Measurements from ENCODE around the gene ESF1.

DNA sequence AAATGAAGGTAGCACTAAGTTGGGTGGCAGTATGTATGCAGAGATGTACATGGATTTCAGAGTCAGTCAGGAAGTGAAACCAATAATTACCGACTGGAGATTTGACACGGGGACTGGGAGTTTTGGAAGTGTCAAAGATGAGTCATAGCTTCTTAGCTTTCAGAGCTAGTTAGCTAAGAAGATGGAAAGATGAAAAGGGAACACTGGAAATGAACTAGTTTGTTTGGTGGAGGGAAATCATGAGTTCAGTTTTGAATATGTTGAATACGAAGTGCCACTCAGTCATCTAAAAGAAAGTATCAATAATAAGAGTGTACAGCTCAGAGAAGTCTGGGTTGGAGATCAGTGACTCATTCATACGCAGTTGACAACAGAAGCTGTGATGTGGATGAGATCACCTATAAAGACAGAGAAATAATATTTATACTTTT is 7.5 kb downstream of the ESF1 start:
- TF ChIP-seq, protein P1, sequence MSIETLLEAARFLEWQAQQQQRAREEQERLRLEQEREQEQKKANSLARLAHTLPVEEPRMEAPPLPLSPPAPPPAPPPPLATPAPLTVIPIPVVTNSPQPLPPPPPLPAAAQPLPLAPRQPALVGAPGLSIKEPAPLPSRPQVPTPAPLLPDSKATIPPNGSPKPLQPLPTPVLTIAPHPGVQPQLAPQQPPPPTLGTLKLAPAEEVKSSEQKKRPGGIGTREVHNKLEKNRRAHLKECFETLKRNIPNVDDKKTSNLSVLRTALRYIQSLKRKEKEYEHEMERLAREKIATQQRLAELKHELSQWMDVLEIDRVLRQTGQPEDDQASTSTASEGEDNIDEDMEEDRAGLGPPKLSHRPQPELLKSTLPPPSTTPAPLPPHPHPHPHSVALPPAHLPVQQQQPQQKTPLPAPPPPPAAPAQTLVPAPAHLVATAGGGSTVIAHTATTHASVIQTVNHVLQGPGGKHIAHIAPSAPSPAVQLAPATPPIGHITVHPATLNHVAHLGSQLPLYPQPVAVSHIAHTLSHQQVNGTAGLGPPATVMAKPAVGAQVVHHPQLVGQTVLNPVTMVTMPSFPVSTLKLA (conservative IDR thresholded peaks at IDR 0.05), result no peak
- TF ChIP-seq LEF1 (IDR thresholded peaks at IDR 0.05) (no peak), POLR2A (conservative IDR thresholded peaks at IDR 0.05) (no peak), SRSF1 (IDR thresholded peaks at IDR 0.05; ENCODE audit: low read depth, low read length) (no peak), ZKSCAN8 (CRISPR knock-in tag; IDR thresholded peaks at IDR 0.05) (no peak), KDM1A (IDR thresholded peaks at IDR 0.05) (no peak), MXI1 (IDR thresholded peaks at IDR 0.05; ENCODE audit: low read depth, low read length) (no peak)
- TF ChIP-seq, protein P2, sequence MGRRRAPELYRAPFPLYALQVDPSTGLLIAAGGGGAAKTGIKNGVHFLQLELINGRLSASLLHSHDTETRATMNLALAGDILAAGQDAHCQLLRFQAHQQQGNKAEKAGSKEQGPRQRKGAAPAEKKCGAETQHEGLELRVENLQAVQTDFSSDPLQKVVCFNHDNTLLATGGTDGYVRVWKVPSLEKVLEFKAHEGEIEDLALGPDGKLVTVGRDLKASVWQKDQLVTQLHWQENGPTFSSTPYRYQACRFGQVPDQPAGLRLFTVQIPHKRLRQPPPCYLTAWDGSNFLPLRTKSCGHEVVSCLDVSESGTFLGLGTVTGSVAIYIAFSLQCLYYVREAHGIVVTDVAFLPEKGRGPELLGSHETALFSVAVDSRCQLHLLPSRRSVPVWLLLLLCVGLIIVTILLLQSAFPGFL (CRISPR knock-in tag; IDR thresholded peaks at IDR 0.05), result no peak
- TF ChIP-seq, protein P3, sequence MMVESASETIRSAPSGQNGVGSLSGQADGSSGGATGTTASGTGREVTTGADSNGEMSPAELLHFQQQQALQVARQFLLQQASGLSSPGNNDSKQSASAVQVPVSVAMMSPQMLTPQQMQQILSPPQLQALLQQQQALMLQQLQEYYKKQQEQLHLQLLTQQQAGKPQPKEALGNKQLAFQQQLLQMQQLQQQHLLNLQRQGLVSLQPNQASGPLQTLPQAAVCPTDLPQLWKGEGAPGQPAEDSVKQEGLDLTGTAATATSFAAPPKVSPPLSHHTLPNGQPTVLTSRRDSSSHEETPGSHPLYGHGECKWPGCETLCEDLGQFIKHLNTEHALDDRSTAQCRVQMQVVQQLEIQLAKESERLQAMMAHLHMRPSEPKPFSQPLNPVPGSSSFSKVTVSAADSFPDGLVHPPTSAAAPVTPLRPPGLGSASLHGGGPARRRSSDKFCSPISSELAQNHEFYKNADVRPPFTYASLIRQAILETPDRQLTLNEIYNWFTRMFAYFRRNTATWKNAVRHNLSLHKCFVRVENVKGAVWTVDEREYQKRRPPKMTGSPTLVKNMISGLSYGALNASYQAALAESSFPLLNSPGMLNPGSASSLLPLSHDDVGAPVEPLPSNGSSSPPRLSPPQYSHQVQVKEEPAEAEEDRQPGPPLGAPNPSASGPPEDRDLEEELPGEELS (CRISPR knock-in tag; IDR thresholded peaks at IDR 0.05; ENCODE audit: borderline replicate concordance), result no peak
- TF ChIP-seq, protein P4, sequence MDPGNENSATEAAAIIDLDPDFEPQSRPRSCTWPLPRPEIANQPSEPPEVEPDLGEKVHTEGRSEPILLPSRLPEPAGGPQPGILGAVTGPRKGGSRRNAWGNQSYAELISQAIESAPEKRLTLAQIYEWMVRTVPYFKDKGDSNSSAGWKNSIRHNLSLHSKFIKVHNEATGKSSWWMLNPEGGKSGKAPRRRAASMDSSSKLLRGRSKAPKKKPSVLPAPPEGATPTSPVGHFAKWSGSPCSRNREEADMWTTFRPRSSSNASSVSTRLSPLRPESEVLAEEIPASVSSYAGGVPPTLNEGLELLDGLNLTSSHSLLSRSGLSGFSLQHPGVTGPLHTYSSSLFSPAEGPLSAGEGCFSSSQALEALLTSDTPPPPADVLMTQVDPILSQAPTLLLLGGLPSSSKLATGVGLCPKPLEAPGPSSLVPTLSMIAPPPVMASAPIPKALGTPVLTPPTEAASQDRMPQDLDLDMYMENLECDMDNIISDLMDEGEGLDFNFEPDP (CRISPR knock-in tag; IDR thresholded peaks at IDR 0.05), result no peak

Measured in K562 (cell line).